HepG2 (cell line): ENCODE measurements around the gene SPATA32. TPM values are rescaled to one million over a fixed set of nuclear protein-coding genes. Genes with fewer than 3 reads are reported as not detected.

Experiments
- ATAC-seq: fragments of 200-7000 bp; cut with Tn5 transposase; 3 replicates; pipeline ENCODE4 v1.9.1; 2020; ENCODE audit warnings: mild to moderate bottlenecking, moderate library complexity
- BruUV-seq: library from RNA; stranded (reverse); fragments of 400-500 nt; replicated peaks from 2 replicates; lab custom pipeline; 2021; lab: Mats Ljungman, UMichigan
- CTCF ChIA-PET: fragments of 300-600 bp; formaldehyde crosslinking; extraction: SDS; loops from one replicate; lab custom pipeline; 2021; ENCODE audit warnings: low total read pairs, inconsistent platforms, low intra/inter-chr PET ratio; lab: Yijun Ruan, JAX
- POLR2A ChIA-PET: fragments of 350-600 bp; sonication (Branson Sonifier 250); formaldehyde crosslinking; loops from one replicate; lab custom pipeline; 2020; ENCODE audit warnings: antibody characterized with exemption, inconsistent platforms; lab: Yijun Ruan, JAX
- DNase-seq: peaks from one replicate; pipeline ENCODE4 v3.0.0-alpha.2; 2015; ENCODE audit warnings: low spot score
- FAIRE-seq: peaks from 3 replicates; lab custom pipeline; 2011; peaks lifted over from hg19 to GRCh38; lab: Jason Lieb, UNC
- H2AFZ ChIP-seq: one replicate; pipeline ENCODE4 v1.6.1; 2011; ENCODE audit warnings: low read length, inconsistent platforms
- H3K27ac ChIP-seq: fragments of 300-600 bp; 3 replicates; pipeline ENCODE4 v1.8.0; 2011; ENCODE audit warnings: mixed run types, mild to moderate bottlenecking, mixed read lengths, low read length, inconsistent platforms; ENCODE audit not compliant: insufficient read depth; ENCODE audit errors: extremely low read length
- H3K27me3 ChIP-seq, 2 experiments: fragments of 200-600 bp in 1 of 2; 2 replicates in 1 of 2; 3 replicates in 1 of 2; pipeline versions ENCODE4 v1.6.0 to v1.8.0; 2011; ENCODE audit warnings: low read length in 2 of 2, mild to moderate bottlenecking in 2 of 2, moderate library complexity in 2 of 2, inconsistent platforms in 1 of 2; ENCODE audit not compliant: insufficient read depth in 2 of 2, control insufficient read depth in 1 of 2
- H3K36me3 ChIP-seq, 2 experiments: fragments of 200-600 bp in 1 of 2; replicated peaks in 1 of 2; 2 replicates in 1 of 2; 3 replicates in 1 of 2; pipeline versions ENCODE4 v1.5.1 to v1.8.0; 2011; ENCODE audit warnings: low read length in 2 of 2, inconsistent platforms in 1 of 2; ENCODE audit not compliant: insufficient read depth in 2 of 2, control insufficient read depth in 1 of 2
- H3K4me1 ChIP-seq: 2 replicates; pipeline ENCODE4 v1.5.1; 2012; ENCODE audit warnings: low read length, inconsistent platforms; ENCODE audit not compliant: insufficient read depth
- H3K4me2 ChIP-seq: 2 replicates; pipeline ENCODE4 v1.6.0; 2011; ENCODE audit warnings: low read depth, low read length, inconsistent platforms
- H3K4me3 ChIP-seq, 3 experiments: fragments of 200-600 bp in 1 of 3; sonication (generic), shearing (Covaris generic) in 1 of 3; replicated peaks in 1 of 3; 2 replicates each; pipeline ENCODE4 v1.5.1; 2011 to 2016; ENCODE audit warnings: low read length in 3 of 3, inconsistent platforms in 2 of 3, low read depth in 2 of 3, mild to moderate bottlenecking in 2 of 3, control low read depth in 1 of 3, mixed read lengths in 1 of 3; ENCODE audit not compliant: insufficient read depth in 1 of 3
- H3K79me2 ChIP-seq: one replicate; pipeline ENCODE4 v1.6.1; 2011; ENCODE audit warnings: low read length, inconsistent platforms; ENCODE audit not compliant: insufficient read depth
- H3K9ac ChIP-seq: 2 replicates; pipeline ENCODE4 v1.6.0; 2011; ENCODE audit warnings: mild to moderate bottlenecking, low read depth, low read length, inconsistent platforms; ENCODE audit not compliant: insufficient read depth
- H3K9me3 ChIP-seq: 2 replicates; pipeline ENCODE4 v1.5.1; 2012; ENCODE audit warnings: mild to moderate bottlenecking, low read length
- H4K20me1 ChIP-seq: 2 replicates; pipeline ENCODE4 v1.6.0; 2011; ENCODE audit warnings: inconsistent platforms, mild to moderate bottlenecking, low read length, moderate library complexity; ENCODE audit not compliant: insufficient read depth
- AKAP8 ChIP-seq: sonication (generic); formaldehyde crosslinking; IDR thresholded peaks from 2 replicates; pipeline ENCODE4 v1.5.1; 2020; ENCODE audit warnings: mild to moderate bottlenecking, missing genetic modification reagents
- CC2D1A ChIP-seq: sonication (generic); formaldehyde crosslinking; IDR thresholded peaks from 2 replicates; pipeline ENCODE4 v1.8.1; 2023; ENCODE audit warnings: mild to moderate bottlenecking, missing genetic modification reagents
- HCFC1 ChIP-seq: fragments of 150-350 bp; IDR thresholded peaks from 2 replicates; pipeline ENCODE4 v1.6.1; 2014; ENCODE audit warnings: low read depth, low read length
- HOXA5 ChIP-seq: sonication (generic); formaldehyde crosslinking; IDR thresholded peaks from 2 replicates; pipeline ENCODE4 v1.4.0; 2020; ENCODE audit warnings: missing genetic modification reagents
- KAT7 ChIP-seq: IDR thresholded peaks from 2 replicates; pipeline ENCODE4 v1.6.1; 2018; ENCODE audit warnings: borderline replicate concordance, missing compliant biosample characterization
- KDM1A ChIP-seq: IDR thresholded peaks from 2 replicates; pipeline ENCODE4 v1.6.1; 2016; ENCODE audit warnings: missing compliant biosample characterization
- NONO ChIP-seq, 2 experiments: fragments of 450-650 bp in 1 of 2; sonication (generic) in 1 of 2; formaldehyde crosslinking in 1 of 2; IDR thresholded peaks in 1 of 2; conservative IDR thresholded peaks in 1 of 2; 2 replicates each; pipeline versions ENCODE4 v1.6.1 to v1.8.0; 2017 to 2022; ENCODE audit warnings: mild to moderate bottlenecking in 1 of 2, missing genetic modification reagents in 1 of 2, moderate library complexity in 1 of 2
- NR0B2 ChIP-seq: sonication (generic); formaldehyde crosslinking; IDR thresholded peaks from 2 replicates; pipeline ENCODE4 v1.4.0; 2020; ENCODE audit warnings: mild to moderate bottlenecking, missing genetic modification reagents
- POLR2AphosphoS5 ChIP-seq: IDR thresholded peaks from 2 replicates; pipeline ENCODE4 v1.6.1; 2012; ENCODE audit warnings: low read depth, low read length
- RAD51 ChIP-seq: fragments of 450-650 bp; IDR thresholded peaks from 2 replicates; pipeline ENCODE4 v1.6.1; 2016; ENCODE audit warnings: borderline replicate concordance
- SUZ12 ChIP-seq: fragments of 150-350 bp; IDR thresholded peaks from 2 replicates; pipeline ENCODE4 v1.6.1; 2014; ENCODE audit warnings: low read depth, low read length
- TMF1 ChIP-seq: sonication (generic); formaldehyde crosslinking; IDR thresholded peaks from 2 replicates; pipeline ENCODE4 v1.8.1; 2022; ENCODE audit warnings: low read depth, missing genetic modification reagents
- TOPORS ChIP-seq: sonication (generic); formaldehyde crosslinking; IDR thresholded peaks from 2 replicates; pipeline ENCODE4 v1.8.0; 2023; ENCODE audit warnings: mild to moderate bottlenecking, missing genetic modification reagents
- ZNF274 ChIP-seq: sonication (generic); formaldehyde crosslinking; IDR thresholded peaks from 2 replicates; pipeline ENCODE4 v1.5.1; 2020; ENCODE audit warnings: mild to moderate bottlenecking, missing genetic modification reagents
- ZNF317 ChIP-seq: sonication (generic); formaldehyde crosslinking; IDR thresholded peaks from 2 replicates; pipeline ENCODE4 v1.5.0; 2020; ENCODE audit warnings: mild to moderate bottlenecking, missing genetic modification reagents
- ZNF546 ChIP-seq: sonication (generic); formaldehyde crosslinking; conservative IDR thresholded peaks from 2 replicates; pipeline ENCODE4 v1.8.1; 2023; ENCODE audit warnings: mild to moderate bottlenecking, missing genetic modification reagents
- ZNF549 ChIP-seq: sonication (generic); formaldehyde crosslinking; IDR thresholded peaks from 2 replicates; pipeline ENCODE4 v1.5.0; 2020; ENCODE audit warnings: missing genetic modification reagents
- WGBS: methylation state at CpG from one replicate; pipeline ENCODE4 v1.1.6; 2017; ENCODE audit warnings: low lambda C conversion rate; 5-methylcytosine and 5-hydroxymethylcytosine counted together
- in situ Hi-C: cut with HindIII; loops from 2 replicates; pipeline ENCODE4 v1.10.0; 2017; ENCODE audit warnings: low pct_unique_long_range_greater_than_20kb; ENCODE audit not compliant: extremely low pct_ligation_motif_present
- intact Hi-C: fragments of 100-400 bp; cut with micrococcal nuclease; formaldehyde crosslinking; loops from one replicate; pipeline ENCODE4 v1.10.0; 2022; ENCODE audit not compliant: unreplicated experiment
- polyA plus RNA-seq, 8 experiments: library from polyadenylated mRNA; depleted of rRNA in 3 of 8; stranded (reverse) in 7 of 8; unstranded in 1 of 8; fragments of >200 nt; fragmentation: Illumina TruSeq in 4 of 8; extraction: Trizol in 4 of 8; gene quantifications; 2 replicates each; pipeline versions ENCODE4 v1.2.1 to v1.2.3, GENCODE V29; 2011 to 2016; ENCODE audit warnings: low read depth in 4 of 8, missing spikeins in 1 of 8, mixed read lengths in 1 of 8; ENCODE audit not compliant: insufficient read depth in 1 of 8
- total RNA-seq, 5 experiments: library from RNA; depleted of rRNA; stranded (reverse); fragments of >200 nt; fragmentation: Illumina TruSeq; extraction: Trizol; gene quantifications; 2 replicates each; pipeline ENCODE4 v1.2.3, GENCODE V29; 2016; ENCODE audit warnings: low read depth in 1 of 5
- TF ChIP-seq, protein P1 (sequence below): sonication (generic); formaldehyde crosslinking; IDR thresholded peaks from 2 replicates; pipeline ENCODE4 v1.8.0; 2022; ENCODE audit warnings: missing genetic modification reagents, mild to moderate bottlenecking, moderate library complexity, borderline replicate concordance

Gene SPATA32
- total and polyA plus RNA-seq, 2 of the 13 experiments (the other 11 are each of a cell fraction or from before 2014, with no cell fraction given) = not detected

DNA sequence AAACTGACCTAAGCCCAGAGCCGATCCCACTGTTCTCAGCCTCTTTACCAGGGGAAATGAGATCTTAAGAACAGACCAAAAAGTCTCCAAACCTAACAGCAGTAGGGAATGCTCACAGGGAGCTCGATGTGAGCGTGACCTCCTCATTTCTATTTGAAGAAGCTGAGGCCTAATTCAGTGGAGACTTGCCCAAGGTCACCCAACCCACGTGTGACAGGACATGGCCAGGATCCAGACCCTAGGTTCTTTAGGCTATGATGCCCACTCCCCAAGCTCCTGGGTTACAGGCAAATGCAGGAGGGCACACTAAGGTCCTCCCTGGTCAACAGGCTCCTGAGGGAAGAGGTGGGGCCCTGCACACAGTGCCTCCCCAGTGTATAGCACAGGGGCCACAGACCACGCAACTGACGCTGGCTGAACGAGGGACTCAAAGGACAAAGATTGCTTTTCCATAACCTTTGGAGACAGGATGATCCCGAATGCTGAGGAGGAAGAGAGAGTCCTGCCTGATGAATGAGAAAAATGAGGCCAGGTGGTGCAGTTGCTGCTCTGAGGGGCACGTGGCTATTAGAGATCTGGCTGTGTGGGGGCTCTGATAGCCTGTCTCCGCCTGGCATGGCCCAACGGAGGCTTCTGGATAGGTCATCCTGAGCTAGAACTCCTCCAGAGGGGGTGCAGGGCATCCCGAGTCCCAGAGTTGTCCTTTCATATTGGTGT lies 31.0 kb upstream of the SPATA32 start (continued):
- TF ChIP-seq, protein P1, sequence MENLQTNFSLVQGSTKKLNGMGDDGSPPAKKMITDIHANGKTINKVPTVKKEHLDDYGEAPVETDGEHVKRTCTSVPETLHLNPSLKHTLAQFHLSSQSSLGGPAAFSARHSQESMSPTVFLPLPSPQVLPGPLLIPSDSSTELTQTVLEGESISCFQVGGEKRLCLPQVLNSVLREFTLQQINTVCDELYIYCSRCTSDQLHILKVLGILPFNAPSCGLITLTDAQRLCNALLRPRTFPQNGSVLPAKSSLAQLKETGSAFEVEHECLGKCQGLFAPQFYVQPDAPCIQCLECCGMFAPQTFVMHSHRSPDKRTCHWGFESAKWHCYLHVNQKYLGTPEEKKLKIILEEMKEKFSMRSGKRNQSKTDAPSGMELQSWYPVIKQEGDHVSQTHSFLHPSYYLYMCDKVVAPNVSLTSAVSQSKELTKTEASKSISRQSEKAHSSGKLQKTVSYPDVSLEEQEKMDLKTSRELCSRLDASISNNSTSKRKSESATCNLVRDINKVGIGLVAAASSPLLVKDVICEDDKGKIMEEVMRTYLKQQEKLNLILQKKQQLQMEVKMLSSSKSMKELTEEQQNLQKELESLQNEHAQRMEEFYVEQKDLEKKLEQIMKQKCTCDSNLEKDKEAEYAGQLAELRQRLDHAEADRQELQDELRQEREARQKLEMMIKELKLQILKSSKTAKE (CRISPR knock-in tag) = no peak
- no peak for TF ChIP-seq AKAP8 (CRISPR knock-in tag)
- TF ChIP-seq NR0B2 (CRISPR knock-in tag) = no peak

GRCh38 chr17:45291171-45291805 lies 29.4 kb upstream of the SPATA32 start:
- Histone ChIP-seq H3K79me2 (peaks cover 8% of the 10 kb centered on the region), H3K27ac (no peak overlapping the region)
- no peak for DNase-seq
- TF ChIP-seq KAT7 (no peak), HCFC1 (no peak), ZNF546 (CRISPR knock-in tag) (no peak), ZNF549 (CRISPR knock-in tag) (no peak), TOPORS (no peak), KDM1A (CRISPR knock-in tag) (no peak), ZNF317 (CRISPR knock-in tag) (no peak), SUZ12 (no peak), NONO (IDR thresholded peaks at IDR 0.05) (no peak), NONO (CRISPR knock-in tag; conservative IDR thresholded peaks at IDR 0.05) (no peak), CC2D1A (CRISPR knock-in tag) (no peak), ZNF274 (CRISPR knock-in tag) (no peak), RAD51 (no peak), POLR2AphosphoS5 (no peak), HOXA5 (CRISPR knock-in tag) (no peak), TMF1 (CRISPR knock-in tag) (no peak)
- TF ChIP-seq, all 625 proteins: peak for 0
- intact Hi-C loops = no loop called here
- no peak for FAIRE-seq
- H3K9ac ChIP-seq = no peak overlapping the region
- H4K20me1 ChIP-seq = no peaks in the 10 kb centered on the region
- no peaks in the 10 kb centered on the region for H3K9me3 ChIP-seq
- H3K36me3 ChIP-seq = peaks cover 14 to 38% of the 10 kb centered on the region in 2 experiments
- peaks cover 27% of the 10 kb centered on the region for H3K4me1 ChIP-seq
- ChIA-PET CTCF (no interaction called here), POLR2A (interaction anchor here (4.5 kb wide), 1 partner anchor 20 kb away, joined by 28 read pairs; no protein-coding TSS in a partner anchor)
- no peak overlapping the region for H3K4me3 ChIP-seq
- H3K27me3 ChIP-seq = no peaks in the 10 kb centered on the region
- no peak overlapping the region for H3K4me2 ChIP-seq
- WGBS = 93% methylated on average over 5 of the region's 5 CpGs
- H2AFZ ChIP-seq = no peak overlapping the region
- no TSS peak for BruUV-seq
- in situ Hi-C loops = no loop called here
- ATAC-seq = no peak
